ENCODE measurements around the gene ZNF786. TPM values are rescaled to one million over a fixed set of nuclear protein-coding genes. Genes with fewer than 3 reads are reported as not detected.
A peak's percentile ranks its signal among the peaks of the same experiment; 100 is the strongest.

ZNF786 gene
- total RNA-seq, 1 experiment from 2014 or later: 8.5 TPM

DNA sequence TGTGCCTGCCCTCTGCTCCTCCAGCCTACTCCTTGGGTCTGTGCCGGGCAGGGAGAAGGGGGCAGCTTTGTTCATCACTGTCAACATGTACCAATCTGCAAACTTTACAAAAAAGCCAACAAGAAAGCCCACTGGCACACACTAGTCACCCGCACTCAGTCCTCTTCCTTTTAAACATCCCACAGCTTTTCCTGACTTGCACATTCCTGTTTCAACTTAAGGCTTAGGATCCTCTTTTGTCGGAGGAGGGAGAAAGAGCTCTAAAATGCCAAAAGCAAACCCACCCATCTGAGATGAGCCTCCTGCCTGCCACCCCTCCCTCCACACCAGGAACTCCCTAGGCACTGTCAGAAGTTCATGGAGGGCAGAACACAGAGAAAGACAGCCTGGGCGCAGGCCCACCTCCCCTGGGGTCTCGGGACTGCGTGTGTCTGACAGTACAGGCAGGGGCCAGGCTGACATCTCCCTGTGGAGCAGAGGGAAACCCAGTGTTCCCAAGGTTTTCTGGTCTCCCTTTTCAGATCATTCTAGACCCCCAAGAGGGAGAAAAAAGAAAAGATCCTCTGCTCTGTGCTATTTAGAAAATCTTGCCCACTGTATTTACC lies 67.7 kb downstream of the ZNF786 start:
- Histone ChIP-seq H3K27me3 (ENCODE audit: insufficient read depth, low read length) (no peaks in the 10 kb centered on the region), H3K79me2 (ENCODE audit: insufficient read depth, low read length) (peaks cover 88% of the 10 kb centered on the region), H3K27ac (ENCODE audit: low read depth, low read length) (no peak overlapping the region), H3K4me2 (ENCODE audit: low read length) (no peak overlapping the region), H3K9ac (ENCODE audit: low read length) (no peak overlapping the region), H3K9me3 (ENCODE audit: control insufficient read depth in 1 of 2, insufficient read depth in 1 of 2, low read depth in 1 of 2, low read length in 2 of 2) (no peaks in the 10 kb centered on the region), H3K9me2 (ENCODE audit: insufficient read depth) (no peaks in the 10 kb centered on the region), H2AFZ (ENCODE audit: low read depth, low read length, poor library complexity, severe bottlenecking) (no peak overlapping the region), H4K20me1 (ENCODE audit: insufficient read depth) (no peaks in the 10 kb centered on the region), H3K36me3 (ENCODE audit: control insufficient read depth in 1 of 2, insufficient read depth in 2 of 2, low read length in 2 of 2) (peaks cover 11 to 26% of the 10 kb centered on the region in 2 experiments; a peak in 3 of 4 replicates), H3K4me1 (ENCODE audit: control insufficient read depth in 1 of 2, insufficient read depth in 2 of 2, low read length in 2 of 2) (peaks cover 5 to 12% of the 10 kb centered on the region in 2 experiments), H3K4me3 (replicated peaks in 1 of 2; ENCODE audit: low read depth in 1 of 2, low read length in 2 of 2) (no peak overlapping the region)
- CTCF ChIA-PET: no interaction called here
- no peak for TF ChIP-seq REST (IDR thresholded peaks at IDR 0.05; ENCODE audit: low read depth)
- ATAC-seq (no peak), DNase-seq (ENCODE audit: low read depth, low spot score) (no peak)
- no TSS peak for BruUV-seq (replicated peaks)
- intact Hi-C loops (cut with micrococcal nuclease): no loop called here
- POLR2A ChIA-PET: no interaction called here
- RAD21 ChIA-PET (ENCODE audit: low non-redundant PET in 1 of 2, low total read pairs in 2 of 2, uncharacterized antibody in 2 of 2, unreplicated experiment in 2 of 2): no interaction called here

- H3K4me3 ChIP-seq (replicated peaks in 1 of 2; ENCODE audit: low read depth in 1 of 2, low read length in 2 of 2): no peak overlapping the region
- CTCF ChIA-PET: no interaction called here
- no peak overlapping the region for H2AFZ ChIP-seq (ENCODE audit: low read depth, low read length, poor library complexity, severe bottlenecking)
- no peak overlapping the region for H3K27ac ChIP-seq (ENCODE audit: low read depth, low read length)
- intact Hi-C loops (cut with micrococcal nuclease): no loop called here
- peak; percentile 31; the same call in 1 of the 2 replicates for ATAC-seq
- H3K27me3 ChIP-seq (ENCODE audit: insufficient read depth, low read length): no peaks in the 10 kb centered on the region
- DNase-seq (ENCODE audit: low read depth, low spot score): no peak
- H3K9ac ChIP-seq (ENCODE audit: low read length): no peak overlapping the region
- no peaks in the 10 kb centered on the region for H4K20me1 ChIP-seq (ENCODE audit: insufficient read depth)
- no TSS peak for BruUV-seq (replicated peaks)
- POLR2A ChIA-PET: no interaction called here
- no peaks in the 10 kb centered on the region for H3K9me3 ChIP-seq (ENCODE audit: control insufficient read depth in 1 of 2, insufficient read depth in 1 of 2, low read depth in 1 of 2, low read length in 2 of 2)
- peaks cover 14 to 28% of the 10 kb centered on the region in 2 experiments; a peak in 3 of 4 replicates for H3K36me3 ChIP-seq (ENCODE audit: control insufficient read depth in 1 of 2, insufficient read depth in 2 of 2, low read length in 2 of 2)
- H3K4me1 ChIP-seq (ENCODE audit: control insufficient read depth in 1 of 2, insufficient read depth in 2 of 2, low read length in 2 of 2): peaks cover 0 to 2% of the 10 kb centered on the region in 2 experiments; a peak in 2 of 4 replicates
- no peak overlapping the region for H3K4me2 ChIP-seq (ENCODE audit: low read length)
- no peaks in the 10 kb centered on the region for H3K9me2 ChIP-seq (ENCODE audit: insufficient read depth)
- H3K79me2 ChIP-seq (ENCODE audit: insufficient read depth, low read length): peaks cover 76% of the 10 kb centered on the region
- TF ChIP-seq SRF (IDR thresholded peaks at IDR 0.05; ENCODE audit: low read depth) (no peak), SP1 (IDR thresholded peaks at IDR 0.05; ENCODE audit: low read depth) (no peak), YY1 (IDR thresholded peaks at IDR 0.05; ENCODE audit: extremely low read depth, insufficient replicate concordance, low read depth, low read length) (no peak), POLR2A (IDR thresholded peaks at IDR 0.05; ENCODE audit: borderline replicate concordance, extremely low read depth, insufficient read depth, insufficient read length) (no peak), POLR2AphosphoS5 (IDR thresholded peaks at IDR 0.05; ENCODE audit: low read depth, low read length) (no peak), ELF1 (IDR thresholded peaks at IDR 0.05; ENCODE audit: borderline replicate concordance, low read depth) (no peak), EGR1 (IDR thresholded peaks at IDR 0.05; ENCODE audit: low read depth) (no peak), SIN3A (IDR thresholded peaks at IDR 0.05; ENCODE audit: low read depth) (no peak), RAD21 (IDR thresholded peaks at IDR 0.05; ENCODE audit: low read depth) (no peak), ZNF274 (IDR thresholded peaks at IDR 0.05; ENCODE audit: low read depth, low read length) (no peak)
- TF ChIP-seq, protein P1, sequence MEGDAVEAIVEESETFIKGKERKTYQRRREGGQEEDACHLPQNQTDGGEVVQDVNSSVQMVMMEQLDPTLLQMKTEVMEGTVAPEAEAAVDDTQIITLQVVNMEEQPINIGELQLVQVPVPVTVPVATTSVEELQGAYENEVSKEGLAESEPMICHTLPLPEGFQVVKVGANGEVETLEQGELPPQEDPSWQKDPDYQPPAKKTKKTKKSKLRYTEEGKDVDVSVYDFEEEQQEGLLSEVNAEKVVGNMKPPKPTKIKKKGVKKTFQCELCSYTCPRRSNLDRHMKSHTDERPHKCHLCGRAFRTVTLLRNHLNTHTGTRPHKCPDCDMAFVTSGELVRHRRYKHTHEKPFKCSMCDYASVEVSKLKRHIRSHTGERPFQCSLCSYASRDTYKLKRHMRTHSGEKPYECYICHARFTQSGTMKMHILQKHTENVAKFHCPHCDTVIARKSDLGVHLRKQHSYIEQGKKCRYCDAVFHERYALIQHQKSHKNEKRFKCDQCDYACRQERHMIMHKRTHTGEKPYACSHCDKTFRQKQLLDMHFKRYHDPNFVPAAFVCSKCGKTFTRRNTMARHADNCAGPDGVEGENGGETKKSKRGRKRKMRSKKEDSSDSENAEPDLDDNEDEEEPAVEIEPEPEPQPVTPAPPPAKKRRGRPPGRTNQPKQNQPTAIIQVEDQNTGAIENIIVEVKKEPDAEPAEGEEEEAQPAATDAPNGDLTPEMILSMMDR (IDR thresholded peaks at IDR 0.05 in 2 of 3, conservative IDR thresholded peaks at IDR 0.05 in 1 of 3; ENCODE audit: borderline replicate concordance in 1 of 3, insufficient read depth in 1 of 3, low read depth in 2 of 3, low read length in 2 of 3): no peak
- RAD21 ChIA-PET (ENCODE audit: low non-redundant PET in 1 of 2, low total read pairs in 2 of 2, uncharacterized antibody in 2 of 2, unreplicated experiment in 2 of 2): no interaction called here
Observed at GRCh38 chr7:149021725-149022062, 68.8 kb downstream of the ZNF786 start.

All from HCT116 (cell line).